Epithelial cell of esophagus (primary cell): ENCODE measurements around the gene PISD.

Experiments
- DNase-seq: peaks from one replicate; pipeline ENCODE4 v3.0.0; 2010; ENCODE audit warnings: low read depth
- H3K4me3 ChIP-seq: 2 replicates; pipeline ENCODE4 v1.5.1; 2011; ENCODE audit warnings: mild to moderate bottlenecking, low read length, control low read depth
- CTCF ChIP-seq: IDR thresholded peaks from 2 replicates; pipeline ENCODE4 v1.5.1; 2011; ENCODE audit warnings: low read depth, mild to moderate bottlenecking, low read length, control low read depth, inconsistent platforms; ENCODE audit not compliant: insufficient read depth; ENCODE audit errors: missing control alignments

Gene PISD

GRCh38 chr22:31628969-31629708, 32.9 kb downstream of the PISD start:
- H3K4me3 ChIP-seq = no peak overlapping the region
- no peak for TF ChIP-seq CTCF
- no peak for DNase-seq

- no peak for DNase-seq
- no peak overlapping the region for H3K4me3 ChIP-seq
- TF ChIP-seq CTCF = no peak
Measured at GRCh38 chr22:31628362-31628761, 33.7 kb downstream of the PISD start.

DNA sequence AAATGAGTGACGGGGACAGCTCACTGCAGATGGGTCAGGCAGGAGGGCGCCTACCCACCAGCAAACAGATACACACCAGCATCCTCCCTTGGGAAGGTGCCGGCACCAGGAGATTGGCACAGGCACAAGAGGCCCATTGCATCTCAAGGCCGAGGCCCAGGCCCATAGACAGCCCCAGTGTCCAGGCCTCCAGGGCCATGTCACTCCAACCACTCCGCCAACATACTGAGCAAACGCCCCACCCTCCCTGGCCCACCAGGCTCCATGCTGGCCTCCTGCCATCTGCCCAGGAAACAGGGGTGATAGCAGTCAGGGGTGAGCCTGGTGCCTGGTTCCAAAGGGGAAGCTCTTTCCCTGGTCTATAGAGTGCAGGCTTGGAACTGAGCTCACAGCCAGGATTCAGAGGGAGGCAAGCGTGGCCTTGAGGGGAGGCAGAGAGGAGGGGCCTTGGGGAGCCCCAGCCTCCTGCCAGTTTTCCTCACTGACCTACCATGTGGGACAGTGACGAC, 34.7 kb downstream of the PISD start:
- no peak overlapping the region for H3K4me3 ChIP-seq
- DNase-seq = no peak
- no peak for TF ChIP-seq CTCF

GRCh38 chr22:31626427-31627150, 35.4 kb downstream of the PISD start:
- no peak for TF ChIP-seq CTCF
- H3K4me3 ChIP-seq = no peak overlapping the region
- no peak for DNase-seq

- DNase-seq = peak; percentile 71
- H3K4me3 ChIP-seq = no peak overlapping the region
- TF ChIP-seq CTCF = no peak
Measured at GRCh38 chr22:31625661-31626426, 36.2 kb downstream of the PISD start.

DNA sequence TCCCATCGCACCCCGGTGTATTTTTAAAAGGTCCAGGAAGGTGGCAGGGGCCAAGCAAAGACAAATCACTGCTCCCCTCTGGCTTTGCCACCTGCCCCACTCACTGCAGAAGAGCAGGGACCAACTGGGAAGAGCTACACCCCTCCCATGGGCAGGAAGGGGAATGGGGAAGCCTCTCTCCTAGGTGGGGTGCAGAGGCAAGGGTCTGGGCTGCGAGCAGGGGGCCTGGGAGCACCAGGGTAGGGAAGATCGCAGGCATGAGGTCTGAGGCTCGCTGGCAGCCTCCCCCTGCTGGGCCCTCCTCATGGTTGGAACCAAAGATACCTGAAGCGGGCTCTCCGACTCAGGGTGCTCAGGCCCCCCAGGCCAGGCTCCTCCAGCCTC, 36.8 kb downstream of the PISD start:
- no peak for DNase-seq
- no peak for TF ChIP-seq CTCF
- no peak overlapping the region for H3K4me3 ChIP-seq
